ENCODE measurements around the gene CALCOCO1.
"Not testable (repeated sequence)": the region's sequence is repeated elsewhere in the genome, so short reads cannot be mapped to it uniquely, and the experiment has no call there.

The CALCOCO1 gene

GRCh38 chr12:53733807-53734200 lies 6.6 kb upstream of the CALCOCO1 start:
- DNase-seq (ENCODE audit: low spot score): peak; percentile 22

GRCh38 chr12:53733051-53733806 lies 6.0 kb upstream of the CALCOCO1 start:
- DNase-seq (ENCODE audit: low spot score): peak; percentile 58

- DNase-seq (ENCODE audit: low spot score): peak; percentile 14
Measured at GRCh38 chr12:53729644-53730043, 2.4 kb upstream of the CALCOCO1 start.

- peak; percentile 80 for DNase-seq (ENCODE audit: low spot score)
Measured at GRCh38 chr12:53728206-53728605, 954 bp upstream of the CALCOCO1 start.

GRCh38 chr12:53726946-53727309 lies 324 bp downstream of the CALCOCO1 start:
- DNase-seq (ENCODE audit: low spot score): no peak

GRCh38 chr12:53726341-53726740 lies 911 bp downstream of the CALCOCO1 start:
- DNase-seq (ENCODE audit: low spot score): no peak

GRCh38 chr12:53725824-53726223 lies 1.4 kb downstream of the CALCOCO1 start:
- DNase-seq (ENCODE audit: low spot score): no peak

- DNase-seq (ENCODE audit: low spot score): no peak
Measured at GRCh38 chr12:53722450-53723041, 4.7 kb downstream of the CALCOCO1 start.

- no peak for DNase-seq (ENCODE audit: low spot score)
Measured at GRCh38 chr12:53720946-53721345, 6.3 kb downstream of the CALCOCO1 start.

GRCh38 chr12:53719649-53720048 lies 7.6 kb downstream of the CALCOCO1 start:
- no peak for DNase-seq (ENCODE audit: low spot score)

- DNase-seq (ENCODE audit: low spot score): not testable (repeated sequence)
Measured at GRCh38 chr12:53718567-53718966, 8.7 kb downstream of the CALCOCO1 start.

- DNase-seq (ENCODE audit: low spot score): no peak
Measured at GRCh38 chr12:53717319-53717718, 9.9 kb downstream of the CALCOCO1 start.

GRCh38 chr12:53714004-53714403 lies 13.2 kb downstream of the CALCOCO1 start:
- no peak for DNase-seq (ENCODE audit: low spot score)

GRCh38 chr12:53713516-53713915 lies 13.7 kb downstream of the CALCOCO1 start:
- DNase-seq (ENCODE audit: low spot score): no peak

GRCh38 chr12:53712059-53712643 lies 15.1 kb downstream of the CALCOCO1 start:
- DNase-seq (ENCODE audit: low spot score): peak; percentile 59

GRCh38 chr12:53710091-53710490 lies 17.2 kb downstream of the CALCOCO1 start:
- DNase-seq (ENCODE audit: low spot score): no peak

- DNase-seq (ENCODE audit: low spot score): no peak
Measured at GRCh38 chr12:53709671-53710070, 17.6 kb downstream of the CALCOCO1 start.

- no peak for DNase-seq (ENCODE audit: low spot score)
Measured at GRCh38 chr12:53706080-53706479, 21.2 kb downstream of the CALCOCO1 start.

GRCh38 chr12:53703756-53704155 lies 23.5 kb downstream of the CALCOCO1 start:
- no peak for DNase-seq (ENCODE audit: low spot score)

- peak; percentile 87 for DNase-seq (ENCODE audit: low spot score)
Measured at GRCh38 chr12:53701518-53702264, 25.6 kb downstream of the CALCOCO1 start.

GRCh38 chr12:53700567-53700966 lies 26.7 kb downstream of the CALCOCO1 start:
- DNase-seq (ENCODE audit: low spot score): peak; percentile 46

- DNase-seq (ENCODE audit: low spot score): no peak
Measured at GRCh38 chr12:53699678-53700025, 27.6 kb downstream of the CALCOCO1 start.
